GM23338 (cell line): Measurements from ENCODE around the gene BNIP2. TPM values are rescaled to one million over a fixed set of nuclear protein-coding genes. Genes with fewer than 3 reads are reported as not detected.

Experiments used
- ATAC-seq: fragments of 200-7000 bp; cut with Tn5 transposase; 3 replicates; pipeline ENCODE4 v1.9.1; 2020
- DNase-seq: peaks from one replicate; pipeline ENCODE4 v3.0.0-alpha.2; 2015; ENCODE audit warnings: low spot score
- H2AFZ ChIP-seq: fragments of 200-600 bp; sonication (generic); 2 replicates; pipeline ENCODE4 v1.8.0; 2016; ENCODE audit warnings: antibody characterized with exemption, mild to moderate bottlenecking, moderate library complexity
- H3F3A ChIP-seq: fragments of 200-600 bp; sonication (generic); replicated peaks from 2 replicates; pipeline ENCODE4 v1.8.0; 2017; ENCODE audit warnings: antibody characterized with exemption, mixed run types, low read depth
- H3K27ac ChIP-seq: fragments of 200-600 bp; sonication (generic); 2 replicates; pipeline ENCODE4 v1.6.1; 2016; ENCODE audit warnings: low read depth
- H3K27me3 ChIP-seq: fragments of 200-600 bp; sonication (generic); 2 replicates; pipeline ENCODE4 v1.8.0; 2016; ENCODE audit warnings: mild to moderate bottlenecking, mixed run types, moderate library complexity; ENCODE audit not compliant: insufficient read depth
- H3K36me3 ChIP-seq: fragments of 200-600 bp; sonication (generic); 2 replicates; pipeline ENCODE4 v1.8.0; 2016; ENCODE audit warnings: mild to moderate bottlenecking; ENCODE audit not compliant: insufficient read depth
- H3K4me1 ChIP-seq: fragments of 200-600 bp; sonication (generic); 2 replicates; pipeline ENCODE4 v1.8.0; 2016; ENCODE audit warnings: mild to moderate bottlenecking, moderate library complexity; ENCODE audit not compliant: insufficient read depth
- H3K4me2 ChIP-seq: fragments of 200-600 bp; sonication (generic); 2 replicates; pipeline ENCODE4 v1.7.1; 2017; ENCODE audit warnings: mixed run types
- H3K4me3 ChIP-seq: fragments of 200-600 bp; sonication (generic); 2 replicates; pipeline ENCODE4 v1.6.1; 2016; ENCODE audit warnings: mixed run types
- H3K79me2 ChIP-seq: fragments of 200-600 bp; sonication (generic); replicated peaks from 2 replicates; pipeline ENCODE4 v1.8.0; 2017; ENCODE audit warnings: mild to moderate bottlenecking; ENCODE audit not compliant: insufficient read depth
- H3K9me2 ChIP-seq: fragments of 200-600 bp; sonication (generic); 2 replicates; pipeline ENCODE4 v1.8.0; 2017; ENCODE audit not compliant: insufficient read depth
- H4K20me1 ChIP-seq: fragments of 200-600 bp; sonication (generic); replicated peaks from 2 replicates; pipeline ENCODE4 v1.8.0; 2017; ENCODE audit warnings: mild to moderate bottlenecking; ENCODE audit not compliant: insufficient read depth
- H3K27ac Mint-ChIP-seq: 2 replicates; pipeline ENCODE4 v1.8.0; 2020; ENCODE audit warnings: inconsistent platforms, mild to moderate bottlenecking, moderate library complexity, mixed read lengths
- H3K27me3 Mint-ChIP-seq: 3 replicates; pipeline ENCODE4 v1.8.0; 2022; ENCODE audit warnings: low read depth, mild to moderate bottlenecking, moderate library complexity, mixed read lengths, inconsistent platforms; ENCODE audit not compliant: insufficient read depth, poor library complexity
- H3K36me3 Mint-ChIP-seq: 3 replicates; pipeline ENCODE4 v1.8.0; 2021; ENCODE audit warnings: low read depth, mild to moderate bottlenecking, inconsistent platforms, moderate library complexity, mixed read lengths
- H3K4me1 Mint-ChIP-seq: 3 replicates; pipeline ENCODE4 v1.8.0; 2020; ENCODE audit warnings: mild to moderate bottlenecking, inconsistent platforms, mixed read lengths
- H3K4me3 Mint-ChIP-seq: 3 replicates; pipeline ENCODE4 v1.8.0; 2021; ENCODE audit warnings: moderate library complexity, mild to moderate bottlenecking, inconsistent platforms, mixed read lengths
- H3K9me3 Mint-ChIP-seq: 3 replicates; pipeline ENCODE4 v1.8.0; 2020; ENCODE audit warnings: moderate library complexity, mild to moderate bottlenecking, inconsistent platforms, mixed read lengths
- ETS1 ChIP-seq: IDR thresholded peaks from 2 replicates; pipeline ENCODE4 v1.6.1; 2016; ENCODE audit warnings: antibody characterized with exemption
- EZH2 ChIP-seq: fragments of 200-600 bp; sonication (generic); IDR thresholded peaks from one replicate; pipeline ENCODE4 v1.8.0; 2017; ENCODE audit warnings: antibody characterized with exemption, mild to moderate bottlenecking, low read depth; ENCODE audit not compliant: unreplicated experiment
- JUNB ChIP-seq: IDR thresholded peaks from one replicate; pipeline ENCODE4 v1.6.1; 2016; ENCODE audit warnings: antibody characterized with exemption; ENCODE audit not compliant: unreplicated experiment
- NANOG ChIP-seq: IDR thresholded peaks from 2 replicates; pipeline ENCODE4 v1.6.1; 2016; ENCODE audit warnings: antibody characterized with exemption, borderline replicate concordance
- ZNF114 ChIP-seq: fragments of 250-450 bp; sonication (Bioruptor Pico); IDR thresholded peaks from 2 replicates; pipeline ENCODE4 v1.5.0; 2020; ENCODE audit warnings: mild to moderate bottlenecking, moderate library complexity
- ZNF331 ChIP-seq: fragments of 250-450 bp; sonication (Bioruptor Pico); IDR thresholded peaks from 2 replicates; pipeline ENCODE4 v1.5.0; 2020; ENCODE audit warnings: low read depth, mild to moderate bottlenecking, moderate library complexity
- ZNF462 ChIP-seq: fragments of 250-450 bp; sonication (Bioruptor Pico); IDR thresholded peaks from 2 replicates; pipeline ENCODE4 v1.5.0; 2020; ENCODE audit warnings: mild to moderate bottlenecking, moderate library complexity
- polyA plus RNA-seq: library from polyadenylated mRNA; unstranded; fragments of >200 nt; fragmentation: Nextera tagmentation; extraction: Ambion mirVana; gene quantifications from 2 replicates; pipeline ENCODE4 v1.2.1, GENCODE V29; 2016
- total RNA-seq: library from RNA; depleted of rRNA; stranded (reverse); fragments of >200 nt; shearing (Covaris generic); gene quantifications from 2 replicates; pipeline ENCODE4 v1.2.3, GENCODE V29; 2014

Gene BNIP2
- total and polyA plus RNA-seq, 2 experiments from 2014 or later, result 43.7 to 83.7 TPM

GRCh38 chr15:59614153-59614552 lies 75.0 kb downstream of the BNIP2 start (continued):
- TF ChIP-seq ZNF462 (CRISPR knock-in tag) (no peak), EZH2 (no peak)

GRCh38 chr15:59611276-59612260 lies 77.6 kb downstream of the BNIP2 start, which contains the start of gene GCNT3:
GCNT3 (plus strand) TSS chr15:59611783; CDS start chr15:59618239, 6,456 bp downstream.
- Histone ChIP-seq H3F3A (no peaks in the 10 kb centered on the region), H2AFZ (no peak within 1 kb of the TSS), H3K9me2 (no peaks in the 10 kb centered on the region; the same call in 1 of the 2 replicates), H3K27ac (no peak within 1 kb of the TSS), H3K79me2 (no peaks in the 10 kb centered on the region), H3K4me1 (no peaks in the 10 kb centered on the region), H3K27me3 (no peaks in the 10 kb centered on the region), H3K4me3 (no peak within 1 kb of the TSS), H3K36me3 (no peaks in the 10 kb centered on the region), H4K20me1 (no peaks in the 10 kb centered on the region), H3K4me2 (no peak within 1 kb of the TSS)
- H3K27me3 Mint-ChIP-seq, result peaks cover 4% of the 10 kb centered on the region
- no peak for ATAC-seq
- no peak within 1 kb of the TSS for H3K27ac Mint-ChIP-seq
- H3K4me1 Mint-ChIP-seq, result peaks cover 12% of the 10 kb centered on the region
- H3K9me3 Mint-ChIP-seq, result peaks cover 13% of the 10 kb centered on the region
- peaks cover 10% of the 10 kb centered on the region; the same call in 2 of the 3 replicates for H3K36me3 Mint-ChIP-seq
- DNase-seq, result no peak
- H3K4me3 Mint-ChIP-seq, result no peak within 1 kb of the TSS
- no peak for TF ChIP-seq JUNB
- TF ChIP-seq NANOG, result no peak
- TF ChIP-seq ZNF114 (CRISPR knock-in tag), result no peak
- TF ChIP-seq EZH2, result no peak
- no peak for TF ChIP-seq ETS1
- no peak for TF ChIP-seq ZNF331 (CRISPR knock-in tag)
